HG03139 (cell line): Measurements from ENCODE around the gene PFKFB3.
"Not testable (repeated sequence)": the region's sequence is repeated elsewhere in the genome, so short reads cannot be mapped to it uniquely, and the experiment has no call there.

ENCODE experiments used
- ATAC-seq: cut with Tn5 transposase; IDR thresholded peaks from one replicate; pipeline ENCODE4 v1.9.1; 2021; ENCODE audit not compliant: unreplicated experiment

PFKFB3 gene

DNA sequence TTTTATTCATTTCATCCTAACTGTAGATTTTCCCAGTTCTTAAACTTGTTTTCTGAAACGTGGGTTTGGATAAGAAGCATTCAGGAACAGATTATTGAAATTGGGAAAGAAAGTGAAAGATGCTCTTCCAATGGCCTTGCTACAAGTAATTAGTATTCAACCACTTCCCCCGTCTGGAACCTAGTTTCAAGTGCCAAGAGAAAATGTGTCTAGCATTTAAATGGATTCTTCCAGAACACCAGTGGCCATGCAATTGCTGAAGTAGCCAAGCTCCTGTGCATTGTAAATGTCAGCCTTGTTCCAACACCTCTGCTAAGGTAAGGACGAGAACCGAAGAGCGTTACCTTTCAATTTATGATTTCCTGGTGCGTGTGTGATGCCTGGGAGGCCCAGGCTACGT, 68.2 kb downstream of the PFKFB3 start:
- ATAC-seq, result no peak

DNA sequence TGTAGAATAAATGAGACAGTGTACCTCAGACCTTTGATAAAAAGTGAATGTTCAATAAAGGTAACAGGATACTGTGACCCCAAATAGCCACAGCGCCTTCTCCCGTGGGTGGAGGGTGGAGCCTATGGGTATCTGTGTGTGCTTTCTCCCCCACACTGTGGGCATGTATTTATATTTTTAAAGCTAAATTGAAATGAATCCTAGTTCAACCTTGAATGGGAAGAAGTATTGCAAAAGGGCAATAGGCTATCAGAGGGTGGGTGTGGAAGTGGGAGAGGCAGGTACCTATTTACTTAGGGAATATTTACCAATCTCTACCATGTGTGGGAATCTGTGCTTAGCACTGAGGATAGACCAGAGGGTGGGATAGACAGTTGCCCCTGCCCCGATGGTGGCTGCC, 68.9 kb downstream of the PFKFB3 start:
- ATAC-seq, result no peak

DNA sequence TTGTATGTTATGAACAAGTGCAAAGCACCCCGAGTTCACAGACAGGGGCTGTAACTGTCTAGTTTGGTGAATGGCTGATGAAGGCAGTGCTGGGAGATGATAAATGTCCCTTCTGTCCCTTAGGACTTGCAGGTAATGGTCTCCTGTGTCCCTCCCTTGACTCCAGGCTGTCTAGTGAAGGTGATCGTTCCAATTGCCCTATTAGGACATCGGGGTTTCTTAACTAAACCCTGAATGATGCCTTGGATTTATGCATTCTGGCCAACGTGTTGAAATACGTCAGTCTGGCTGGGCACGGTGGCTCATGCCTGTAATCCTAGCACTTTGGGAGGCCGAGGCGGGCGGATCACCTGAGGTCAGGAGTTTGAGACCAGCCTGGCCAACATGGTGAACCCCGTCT, 69.4 kb downstream of the PFKFB3 start:
- ATAC-seq, result no peak

DNA sequence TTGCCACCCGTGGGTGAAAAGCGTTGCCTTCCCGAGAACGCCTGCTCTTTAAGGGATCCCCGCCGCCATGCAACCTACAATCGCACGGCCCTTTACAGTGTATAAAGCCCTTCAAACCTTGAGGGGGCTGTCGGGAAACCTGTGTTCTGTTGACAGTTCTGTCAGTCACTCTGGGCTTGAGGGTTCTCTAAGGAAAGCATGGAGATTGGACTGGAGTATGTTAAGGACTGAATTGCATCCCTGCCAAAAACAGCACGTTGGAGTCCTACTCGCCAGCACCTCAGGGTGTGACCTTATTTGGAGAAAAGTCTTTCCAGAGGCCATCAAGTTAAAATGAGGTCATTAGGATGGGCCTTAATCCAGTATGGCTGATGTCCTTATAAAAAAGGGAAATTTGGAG, 70.6 kb downstream of the PFKFB3 start:
- ATAC-seq, result no peak

DNA sequence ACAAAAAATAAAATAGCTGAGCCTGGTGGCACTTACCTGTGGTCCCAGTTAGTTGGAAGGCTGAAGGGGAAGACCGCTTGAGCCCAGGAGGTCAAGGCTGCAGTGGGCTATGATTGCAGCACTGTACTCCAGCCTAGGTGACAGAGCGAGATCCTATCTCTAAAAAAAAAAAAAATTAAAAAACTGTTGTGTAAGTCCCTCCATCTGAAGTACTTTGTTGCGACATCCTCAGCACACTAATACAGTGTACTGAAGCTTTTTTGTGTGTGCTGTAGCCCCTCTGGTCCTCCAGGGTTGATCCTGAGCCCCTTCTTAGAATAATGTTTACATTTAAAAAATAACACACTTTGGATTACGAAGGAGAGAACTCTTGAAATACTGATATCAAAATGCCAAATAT, 71.3 kb downstream of the PFKFB3 start:
- ATAC-seq, result no peak

DNA sequence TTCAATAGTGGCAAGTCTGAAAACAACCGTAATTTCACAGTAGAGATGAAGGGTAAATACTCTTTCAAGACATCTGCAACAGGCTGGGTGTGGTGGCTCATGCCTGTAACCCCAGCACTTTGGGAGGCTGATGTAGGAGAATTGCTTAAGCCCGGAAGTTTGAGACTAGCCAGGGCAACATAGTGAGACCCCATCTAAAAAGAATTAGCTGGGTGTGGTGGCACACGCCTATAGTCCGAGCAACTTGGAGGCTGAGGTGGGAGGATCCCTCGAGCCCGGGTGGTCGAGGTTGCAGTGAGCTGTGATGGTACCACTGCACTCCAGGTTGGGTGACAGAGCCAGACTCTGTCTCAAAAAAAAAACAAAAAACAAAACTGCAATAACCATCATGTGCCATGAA, 71.8 kb downstream of the PFKFB3 start:
- ATAC-seq, result no peak

DNA sequence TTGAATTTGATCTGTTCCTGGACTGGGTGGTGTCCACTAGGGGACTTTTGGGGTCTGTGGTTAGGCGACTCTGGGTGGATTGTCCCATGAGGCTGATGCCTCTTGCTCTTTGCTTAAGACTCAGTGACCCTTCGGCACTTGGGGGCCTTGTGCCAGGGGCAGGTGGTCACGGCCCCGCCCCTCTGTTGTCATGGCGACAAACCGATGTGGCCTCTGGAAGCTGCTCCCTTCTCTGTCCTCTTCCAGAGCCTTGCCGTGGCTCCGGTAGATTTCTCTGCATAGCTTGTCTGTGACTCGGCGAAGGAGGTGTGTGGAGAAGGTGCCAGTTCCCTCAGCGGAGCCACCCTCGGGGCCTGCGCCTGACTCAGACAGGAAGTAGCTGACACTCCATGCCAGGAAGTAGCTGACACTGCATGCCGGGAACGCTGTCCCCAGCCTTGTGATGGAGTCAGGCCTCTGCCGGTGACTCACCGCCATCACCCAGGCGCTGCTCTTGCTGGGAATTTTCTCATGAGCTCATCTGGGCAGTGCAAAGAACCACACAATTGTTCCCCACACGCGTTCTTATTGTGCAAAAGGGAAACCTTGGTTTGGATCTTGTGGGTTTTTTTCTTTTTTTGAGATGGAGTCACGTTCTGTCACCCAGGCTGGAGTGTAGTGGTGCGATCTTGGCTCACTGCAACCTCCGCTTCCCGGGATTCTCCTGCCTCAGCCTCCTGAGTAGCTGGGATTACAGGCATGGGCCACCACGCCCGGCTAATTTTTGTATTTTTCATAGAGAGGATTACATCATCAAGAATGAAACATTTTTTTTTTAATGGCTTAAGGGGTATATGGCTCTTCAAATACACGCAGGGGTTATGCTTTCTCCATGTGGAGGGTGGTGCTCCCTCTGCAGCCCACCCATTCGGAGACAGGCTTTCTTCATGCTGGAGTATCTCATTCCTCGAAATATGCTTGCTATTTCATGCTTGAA, 72.6 kb downstream of the PFKFB3 start:
- peak; percentile 78 for ATAC-seq

DNA sequence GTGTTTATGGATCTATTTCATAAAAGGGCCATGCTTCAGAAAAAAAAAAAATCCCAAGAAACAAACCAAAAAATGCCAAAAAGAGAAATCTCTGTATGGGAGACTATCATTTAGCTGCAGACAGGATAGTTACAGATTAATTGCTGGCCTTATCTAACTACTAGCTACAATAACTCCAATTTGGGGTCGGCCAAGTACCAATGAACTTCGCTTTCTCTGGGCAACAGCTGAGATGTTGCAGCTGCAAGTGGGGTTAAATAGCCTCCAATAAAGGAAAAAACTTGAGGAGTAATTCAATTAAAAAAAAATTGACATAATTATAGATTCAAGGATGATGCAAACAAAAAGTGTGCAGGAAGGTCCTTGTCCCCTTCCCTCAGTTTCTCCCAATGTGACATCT, 73.6 kb downstream of the PFKFB3 start:
- ATAC-seq, result no peak

DNA sequence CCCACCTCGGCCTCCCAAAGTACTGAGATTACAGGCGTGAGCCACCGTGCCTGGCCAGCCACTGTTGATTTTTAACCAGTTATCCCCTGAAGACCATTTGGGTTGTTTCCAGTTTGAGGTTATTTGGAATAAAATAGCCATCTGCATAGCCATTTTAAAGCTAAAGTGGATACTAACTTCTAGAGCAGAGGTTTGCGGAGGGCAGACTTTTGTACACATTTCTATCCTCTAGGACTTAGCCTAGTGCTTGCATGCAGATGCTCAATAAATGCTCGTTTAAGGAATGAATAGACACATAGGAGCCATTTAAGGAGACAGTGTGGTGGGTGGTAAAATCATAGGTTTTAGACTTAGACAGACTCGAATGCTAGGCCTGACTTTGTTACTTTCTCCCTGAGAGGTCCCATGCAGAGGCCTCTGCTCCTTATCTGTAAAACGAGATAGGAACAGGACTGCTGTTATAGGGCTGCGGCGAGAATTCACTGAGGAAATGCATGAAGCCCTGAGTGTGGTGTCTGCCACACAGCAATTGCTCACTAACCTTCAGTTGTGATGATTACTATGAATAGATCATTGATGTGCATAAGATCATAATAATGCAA, 75.9 kb downstream of the PFKFB3 start:
- no peak for ATAC-seq

DNA sequence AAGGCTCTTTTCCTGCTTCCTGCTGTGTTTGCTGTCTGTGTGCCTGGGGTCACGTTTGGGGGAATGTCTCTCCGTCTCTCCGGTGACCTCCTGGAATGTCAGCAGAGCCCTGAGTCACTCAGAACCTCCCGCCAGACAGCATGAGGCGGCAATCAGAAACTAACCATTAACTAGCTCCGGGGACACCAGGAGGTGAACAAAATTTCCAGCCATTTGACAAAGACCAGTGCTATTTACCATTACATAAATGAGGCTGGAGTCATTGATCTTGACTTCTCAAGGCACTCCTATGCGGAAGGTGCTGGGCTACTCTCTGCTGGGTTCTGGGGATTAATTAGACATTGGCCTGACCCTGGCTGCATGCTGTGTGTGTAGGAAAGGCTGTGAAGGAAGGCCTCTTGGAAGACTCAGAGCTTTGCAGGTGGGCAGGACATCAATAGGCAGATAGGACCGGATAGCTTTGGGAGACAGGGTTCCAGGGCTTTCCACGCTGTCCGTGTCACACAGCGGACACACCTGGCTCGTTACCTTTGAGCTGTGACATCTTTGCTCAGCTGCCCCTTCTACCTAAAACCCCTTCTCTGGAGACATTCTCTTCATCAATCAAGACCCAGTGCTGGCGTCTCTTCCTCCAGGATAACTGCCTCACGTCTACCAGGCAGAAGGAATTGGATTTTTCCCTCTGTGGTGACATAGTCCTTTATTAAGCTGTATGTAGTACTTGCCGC, 77.0 kb downstream of the PFKFB3 start:
- ATAC-seq, result no peak

DNA sequence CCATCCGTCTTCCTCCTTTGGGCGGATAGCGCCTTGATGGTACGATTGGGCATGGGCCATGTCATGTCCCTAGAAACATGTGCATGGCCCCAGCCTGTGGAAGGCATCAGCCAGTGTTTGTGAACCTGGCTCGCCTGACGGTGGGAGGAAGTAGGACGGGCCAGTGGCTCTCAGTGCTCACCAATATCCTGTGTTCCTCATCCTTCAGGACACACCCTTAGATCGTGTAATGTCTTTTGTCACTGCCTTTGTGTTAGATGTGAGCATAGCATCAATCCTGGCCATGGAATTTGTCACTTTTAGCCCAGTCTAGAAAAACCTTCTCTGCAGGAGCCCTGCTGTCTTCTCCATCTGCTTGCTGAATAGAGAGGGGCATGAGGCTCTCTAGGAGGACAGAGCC, 77.6 kb downstream of the PFKFB3 start:
- ATAC-seq, result no peak

DNA sequence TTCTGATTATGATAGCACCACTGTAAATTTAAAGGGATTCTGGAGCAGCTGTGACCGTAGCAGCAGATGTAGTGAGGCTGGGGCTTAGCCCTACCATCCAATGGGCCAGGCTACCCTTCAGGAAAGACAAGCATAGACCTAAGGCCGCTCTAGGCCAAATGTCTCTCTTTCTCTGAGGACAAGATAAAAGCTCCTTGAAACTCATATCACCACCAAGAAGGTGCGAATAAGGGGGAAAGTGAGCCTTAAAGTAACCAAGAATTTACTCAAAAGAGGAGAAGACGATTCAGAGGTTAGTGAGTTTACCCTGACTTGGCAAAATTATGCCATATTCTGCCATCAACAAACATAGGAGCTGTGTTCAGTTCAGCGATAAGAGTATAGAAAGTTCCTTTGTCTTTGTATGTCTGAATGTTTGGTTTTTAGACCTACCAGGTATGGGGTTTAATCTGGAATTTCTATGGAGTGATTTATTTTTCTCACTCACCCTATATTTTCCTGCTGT, 79.8 kb downstream of the PFKFB3 start:
- ATAC-seq, result no peak

DNA sequence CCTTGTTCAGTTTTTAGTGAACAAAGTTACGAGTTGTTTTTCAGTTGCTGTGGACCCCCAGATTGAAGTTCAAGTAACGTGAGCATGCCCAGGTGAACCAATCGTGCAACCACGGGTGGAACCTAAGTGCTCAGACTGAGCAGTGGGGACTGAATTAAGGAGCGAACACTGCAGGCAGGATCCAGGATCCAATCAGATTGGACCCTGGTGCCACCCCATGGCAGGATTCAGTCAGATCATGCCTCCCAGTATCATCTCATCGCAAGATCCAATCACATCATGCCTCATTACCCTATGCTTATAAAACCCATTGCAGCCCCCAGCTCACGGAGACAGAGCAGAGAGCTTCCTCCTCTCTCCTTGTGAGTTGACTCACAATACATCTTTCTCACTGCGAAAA, 80.9 kb downstream of the PFKFB3 start:
- no peak for ATAC-seq

DNA sequence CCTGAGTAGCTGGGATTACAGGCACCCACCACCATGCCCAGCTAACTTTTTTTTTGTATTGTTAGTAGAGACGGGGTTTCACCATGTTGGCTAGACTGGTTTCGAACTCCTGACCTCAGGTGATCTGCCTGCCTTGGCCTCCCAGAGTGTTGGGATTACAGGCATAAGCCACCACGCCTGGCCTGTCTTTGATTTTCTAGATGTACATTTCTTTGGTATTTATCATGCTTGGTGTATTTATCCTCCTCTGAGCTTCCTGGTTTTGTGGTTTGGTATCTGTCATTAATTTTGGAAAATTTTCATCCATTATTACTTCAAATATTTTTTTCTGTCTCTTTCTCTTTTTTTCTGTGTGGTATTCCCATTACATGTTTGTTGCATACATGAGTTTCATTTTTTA, 87.9 kb downstream of the PFKFB3 start:
- not testable (repeated sequence) for ATAC-seq

DNA sequence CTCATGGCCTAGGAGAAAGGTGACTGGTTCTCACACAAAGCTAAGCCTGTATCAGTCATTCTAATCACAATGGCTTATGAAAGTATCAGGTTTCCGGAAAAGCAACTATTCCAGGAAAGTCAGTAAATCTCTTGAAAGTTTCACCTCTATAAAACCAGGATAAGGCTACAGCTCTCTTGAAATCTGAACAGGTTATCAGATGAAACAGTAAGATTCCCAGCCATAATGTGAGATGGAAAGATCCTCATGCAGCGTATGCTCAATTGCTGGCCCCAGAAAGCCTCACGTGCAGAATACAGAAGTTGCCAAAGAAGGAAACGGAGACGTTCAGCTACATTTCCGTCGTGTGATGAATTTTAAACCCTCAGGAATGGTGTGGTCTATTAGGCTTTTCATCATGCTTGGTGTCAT, 90.0 kb downstream of the PFKFB3 start:
- no peak for ATAC-seq

DNA sequence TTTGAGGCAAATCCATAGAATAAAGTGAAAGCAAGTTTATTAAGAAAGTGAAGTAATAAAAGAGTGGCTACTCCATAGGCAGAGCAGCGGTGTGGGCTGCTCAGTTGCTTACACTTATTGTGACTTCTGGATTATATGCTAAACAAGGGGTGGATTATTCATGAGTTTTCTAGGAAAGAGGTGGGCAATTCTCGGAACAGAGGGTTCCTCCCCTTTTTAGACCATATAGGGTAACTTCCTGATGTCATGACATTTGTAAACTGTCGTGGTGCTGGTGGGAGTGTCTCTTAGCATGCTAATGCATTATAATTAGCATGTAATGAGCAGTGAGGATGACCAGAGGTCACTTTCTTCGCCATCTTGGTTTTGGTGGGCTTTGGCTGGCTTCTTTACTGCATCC, 93.7 kb downstream of the PFKFB3 start:
- not testable (repeated sequence) for ATAC-seq

DNA sequence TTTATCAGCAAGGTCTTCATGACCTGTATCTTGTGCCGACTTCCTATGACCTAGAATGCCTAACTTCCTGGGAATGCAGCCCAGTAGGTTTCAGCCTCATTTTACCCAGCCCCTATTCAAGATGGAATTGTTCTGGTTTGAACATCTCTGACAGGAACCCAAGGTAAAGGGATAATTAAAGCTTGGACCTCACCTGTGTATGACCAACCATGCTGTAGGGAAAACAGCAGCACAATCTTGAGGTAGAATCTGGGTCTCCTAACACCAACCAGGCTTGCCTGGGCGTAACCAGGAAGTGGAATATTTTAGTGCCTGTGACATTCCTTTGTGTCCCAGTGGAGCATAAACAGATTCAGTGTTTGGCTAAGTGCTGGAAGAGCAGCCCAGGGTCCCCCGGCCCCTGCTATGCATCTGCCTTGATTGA, 94.1 kb downstream of the PFKFB3 start:
- ATAC-seq, result no peak

DNA sequence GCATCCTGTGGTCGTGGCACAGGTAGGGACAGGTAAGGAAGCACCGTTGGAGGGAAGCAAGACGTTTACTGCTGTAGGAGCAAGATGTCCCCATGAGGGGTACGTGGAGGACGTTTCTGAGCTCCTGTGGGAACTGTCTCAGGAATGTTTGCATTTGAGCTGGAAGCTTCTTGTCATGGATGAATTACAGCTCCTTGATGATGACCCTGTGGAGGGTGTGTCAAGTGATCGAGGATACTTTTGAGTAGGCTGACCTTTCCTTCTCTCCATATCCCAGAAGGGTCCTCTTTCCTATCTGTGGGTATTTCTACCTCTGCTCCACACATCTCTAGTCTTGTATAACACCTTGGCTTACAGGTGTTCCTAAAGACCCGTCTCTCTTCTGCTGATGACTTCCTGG, 94.8 kb downstream of the PFKFB3 start:
- no peak for ATAC-seq

DNA sequence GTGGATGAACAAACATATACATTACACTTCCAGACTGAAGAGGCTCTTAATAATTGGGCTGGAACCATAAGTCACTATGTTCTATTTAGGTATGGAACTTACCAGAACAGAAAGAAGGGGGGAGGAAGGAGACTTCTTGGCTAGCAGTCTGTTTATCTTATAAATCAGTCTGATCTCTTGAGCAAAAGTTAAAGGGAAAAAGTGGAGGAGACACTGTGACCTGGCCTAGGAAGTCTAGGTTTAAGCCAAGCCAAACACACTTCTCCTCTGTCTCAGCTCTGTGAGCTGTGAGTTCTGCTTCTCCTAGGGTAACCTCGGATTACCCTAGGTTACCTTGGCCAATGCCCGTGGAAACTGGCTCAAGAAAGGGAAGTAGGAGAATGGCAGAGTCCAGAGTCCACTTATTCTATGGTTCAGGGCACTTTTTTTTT, 95.2 kb downstream of the PFKFB3 start:
- ATAC-seq, result no peak

DNA sequence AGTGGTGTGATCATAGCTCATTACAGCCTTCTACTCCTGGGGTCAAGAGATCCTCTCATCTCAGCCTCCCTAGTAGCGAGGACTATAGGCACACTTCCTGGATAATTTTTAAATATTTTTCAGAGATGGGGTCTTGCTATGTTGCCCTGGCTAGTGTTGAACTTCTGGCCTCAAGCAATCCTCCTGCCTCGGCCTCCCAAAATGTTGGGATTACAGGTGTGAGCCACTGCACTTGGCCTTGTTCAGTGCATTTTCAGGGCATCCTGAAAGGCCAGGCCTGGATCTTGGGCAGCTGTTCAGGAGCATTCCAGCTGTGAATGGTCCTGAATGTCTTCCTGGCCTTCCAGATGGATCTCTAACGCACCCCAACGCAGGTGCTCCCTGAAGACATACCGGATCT, 95.7 kb downstream of the PFKFB3 start:
- ATAC-seq, result no peak

DNA sequence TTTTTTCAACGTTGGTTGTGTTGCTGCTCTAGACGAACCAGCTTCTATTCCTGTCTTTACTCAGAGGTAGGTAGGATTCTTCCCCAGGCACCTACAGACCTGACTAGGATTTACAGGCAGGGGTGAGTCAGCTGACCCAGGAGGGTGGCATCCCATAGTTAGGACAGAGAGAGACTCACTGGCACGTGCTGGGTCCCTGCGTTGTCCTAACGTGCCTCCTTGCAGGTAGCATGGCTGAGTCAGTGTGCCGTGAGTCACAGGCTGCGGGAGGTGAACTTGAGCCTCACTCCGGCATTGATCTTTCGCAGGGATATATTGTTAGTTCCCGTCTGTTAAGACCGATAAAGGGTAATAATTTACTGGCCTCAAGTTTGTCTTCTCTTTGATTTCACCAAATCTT, 96.5 kb downstream of the PFKFB3 start:
- ATAC-seq, result no peak

DNA sequence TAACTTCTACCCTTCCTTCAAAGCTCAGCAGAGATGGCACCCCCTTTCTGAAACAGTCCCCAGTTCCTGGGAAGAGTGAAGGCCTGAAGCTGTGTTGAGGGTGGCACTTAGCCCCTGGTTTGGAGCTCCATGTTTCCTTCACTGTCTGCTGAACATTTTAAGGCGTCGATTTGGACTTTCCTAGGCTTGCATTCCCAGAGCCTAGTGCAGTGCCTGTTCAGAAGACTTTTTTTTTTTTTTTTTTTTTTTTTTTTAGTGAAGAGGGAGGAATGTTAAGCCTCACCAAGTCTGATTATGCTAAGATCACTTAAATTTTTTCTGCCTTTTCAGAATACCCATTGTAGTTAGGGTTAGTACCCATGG, 97.0 kb downstream of the PFKFB3 start:
- no peak for ATAC-seq
